Measurements from ENCODE around the gene DIDO1.
"Not testable (repeated sequence)": the region's sequence is repeated elsewhere in the genome, so short reads cannot be mapped to it uniquely, and the experiment has no call there.

DIDO1 gene

DNA sequence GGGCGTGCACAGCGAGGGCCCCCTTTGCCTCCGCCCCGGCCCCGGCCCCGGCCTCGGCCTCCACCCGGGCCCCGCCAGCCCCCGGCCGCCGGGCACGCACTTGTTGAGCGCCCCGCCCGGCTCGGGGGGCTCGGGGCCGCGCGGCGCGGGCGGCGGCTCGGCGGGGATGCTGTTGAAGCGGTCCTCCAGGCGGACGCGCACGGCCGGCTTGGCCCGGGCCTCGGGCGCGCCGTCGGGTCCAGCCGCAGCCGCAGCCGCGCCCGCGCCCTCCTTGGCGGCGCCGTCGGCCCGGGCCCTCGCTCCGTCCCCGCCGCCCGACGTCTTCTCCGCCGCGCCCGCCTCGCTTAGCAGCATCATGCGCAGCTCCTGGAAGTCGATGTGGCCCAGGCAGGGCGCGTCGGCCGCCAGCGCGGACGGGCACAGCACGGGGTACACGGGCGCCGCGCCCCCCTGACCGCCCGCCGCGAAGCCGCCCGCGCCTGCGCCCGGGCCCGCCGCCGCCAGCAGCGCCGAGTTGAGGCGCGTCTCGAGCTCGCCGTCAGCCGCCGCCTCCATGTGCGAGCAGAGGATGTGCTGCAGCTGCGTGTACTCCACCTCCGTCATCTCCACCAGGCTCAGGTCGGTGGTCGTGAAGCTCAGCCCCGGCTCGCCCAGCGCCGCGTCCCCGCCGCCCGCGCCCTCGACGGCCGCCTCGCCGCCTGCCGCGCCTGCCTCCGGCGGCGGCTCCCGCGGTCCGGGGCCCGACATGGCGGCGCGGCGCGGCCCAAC lies 65.2 kb downstream of the DIDO1 start:
- DNase-seq (ENCODE audit: extremely low read depth in 1 of 2, low read depth in 1 of 2), result no peak

DNA sequence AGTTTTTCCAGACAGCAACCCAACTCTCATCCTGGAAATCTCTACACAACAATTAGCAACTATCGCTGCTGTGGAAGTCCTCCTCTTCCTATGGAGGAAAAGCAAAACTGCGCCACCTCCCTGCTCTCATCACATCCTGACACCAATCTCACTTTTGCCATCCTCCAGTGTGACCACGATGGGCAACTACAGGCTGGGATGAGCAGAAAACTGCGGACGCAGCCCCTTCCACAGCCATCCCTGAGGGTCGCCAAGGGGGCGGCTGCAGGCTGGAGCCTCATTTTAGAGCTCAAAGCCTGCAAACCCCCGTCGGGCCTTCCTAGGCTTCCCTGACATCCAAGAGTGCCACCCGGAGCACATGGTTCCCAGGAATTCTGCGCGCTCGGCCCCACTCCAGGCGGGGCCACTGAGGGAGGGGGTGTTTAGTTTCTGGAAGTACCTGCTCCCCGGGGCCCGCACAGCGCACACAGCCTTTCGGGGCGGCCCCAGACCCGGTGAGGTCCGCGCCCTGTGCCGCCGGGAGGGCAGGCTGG lies 65.8 kb downstream of the DIDO1 start:
- DNase-seq (ENCODE audit: extremely low read depth in 1 of 2, low read depth in 1 of 2), result no peak

DNA sequence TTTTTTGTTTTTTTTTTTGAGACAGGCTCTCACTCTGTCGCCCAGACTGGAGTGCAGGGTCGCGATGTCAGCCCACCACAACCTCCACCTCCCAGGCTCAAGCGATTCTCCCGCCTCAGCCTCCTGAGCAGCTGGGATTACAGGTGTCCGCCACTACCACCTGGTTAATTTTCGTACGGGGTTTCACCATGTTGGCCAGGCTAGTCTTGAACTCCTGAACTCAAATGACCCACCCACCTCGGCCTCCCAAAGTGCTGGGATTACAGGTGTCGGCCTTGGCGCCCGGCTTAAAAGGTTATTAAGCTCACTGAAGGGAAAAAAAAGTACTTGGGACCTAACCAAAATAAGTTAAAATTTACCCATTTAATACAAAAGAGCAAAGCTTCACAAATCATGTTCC lies 66.6 kb downstream of the DIDO1 start:
- no peak for DNase-seq (ENCODE audit: extremely low read depth in 1 of 2, low read depth in 1 of 2)

DNA sequence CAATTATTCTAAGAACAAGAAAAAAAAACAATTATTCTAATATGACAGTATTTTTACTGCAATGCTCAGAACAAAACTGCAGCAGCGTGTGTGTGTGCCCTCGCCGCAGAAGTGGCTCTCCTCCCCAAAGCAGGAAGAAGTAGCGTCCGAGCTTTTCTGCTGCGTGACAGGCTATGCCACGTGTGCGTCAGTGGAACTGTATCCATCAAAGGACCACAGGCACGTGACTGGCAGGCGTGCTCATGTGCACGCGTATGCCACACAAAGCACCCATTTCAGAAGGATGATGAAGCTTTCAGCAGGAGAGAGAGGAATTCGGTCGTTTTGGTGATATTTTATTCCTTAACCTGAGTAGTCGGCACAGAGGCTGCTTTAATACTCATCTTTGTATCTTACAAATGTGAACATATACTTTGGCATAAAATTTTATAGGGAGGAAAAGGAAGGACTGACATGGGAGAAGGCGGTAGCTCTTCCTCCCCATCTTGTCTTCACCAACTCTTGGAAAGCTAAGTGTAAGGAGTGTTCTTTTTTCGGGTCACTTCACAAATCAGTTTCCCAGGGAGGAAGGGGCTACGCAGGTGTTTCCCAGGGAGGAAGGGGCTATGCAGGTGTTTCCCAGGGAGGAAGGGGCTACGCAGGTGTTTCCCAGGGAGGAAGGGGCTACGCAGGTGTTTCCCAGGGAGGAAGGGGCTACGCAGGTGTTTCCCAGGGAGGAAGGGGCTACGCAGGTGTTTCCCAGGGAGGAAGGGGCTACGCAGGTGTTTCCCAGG lies 68.1 kb downstream of the DIDO1 start:
- DNase-seq (ENCODE audit: extremely low read depth in 1 of 2, low read depth in 1 of 2), result no peak

DNA sequence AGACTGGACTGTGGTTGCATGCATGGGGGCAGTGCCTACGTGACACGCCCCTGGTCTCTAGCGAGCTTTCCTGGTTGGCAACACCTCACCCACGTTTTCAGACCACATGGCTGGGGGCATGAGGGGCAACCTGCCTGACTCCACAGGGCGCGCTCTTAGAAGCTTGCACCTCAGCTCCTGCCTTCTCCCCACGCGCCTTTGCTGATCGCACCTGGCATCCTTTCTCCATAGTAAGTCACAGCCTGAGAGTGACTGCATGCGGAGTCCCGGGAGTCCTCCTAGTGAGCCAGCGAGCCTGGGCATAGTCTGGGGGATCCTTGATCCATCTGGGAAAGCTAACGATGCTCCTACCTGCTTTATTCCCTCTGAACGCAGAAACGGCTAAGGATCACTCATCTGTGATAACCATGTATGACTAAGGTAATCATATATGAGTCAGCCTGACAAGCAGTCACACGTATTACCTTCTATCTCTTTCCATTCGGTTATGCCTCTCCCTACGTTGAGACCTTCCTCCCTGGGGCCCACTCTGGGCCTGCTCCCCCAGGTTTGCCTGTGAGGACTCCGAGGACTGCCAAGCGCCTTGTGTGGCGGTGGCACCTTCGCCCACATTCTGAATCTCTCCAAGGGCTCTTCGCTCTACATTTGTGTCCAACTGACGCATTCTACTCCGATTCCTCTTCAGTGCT lies 69.2 kb downstream of the DIDO1 start:
- no peak for DNase-seq (ENCODE audit: extremely low read depth in 1 of 2, low read depth in 1 of 2)

DNA sequence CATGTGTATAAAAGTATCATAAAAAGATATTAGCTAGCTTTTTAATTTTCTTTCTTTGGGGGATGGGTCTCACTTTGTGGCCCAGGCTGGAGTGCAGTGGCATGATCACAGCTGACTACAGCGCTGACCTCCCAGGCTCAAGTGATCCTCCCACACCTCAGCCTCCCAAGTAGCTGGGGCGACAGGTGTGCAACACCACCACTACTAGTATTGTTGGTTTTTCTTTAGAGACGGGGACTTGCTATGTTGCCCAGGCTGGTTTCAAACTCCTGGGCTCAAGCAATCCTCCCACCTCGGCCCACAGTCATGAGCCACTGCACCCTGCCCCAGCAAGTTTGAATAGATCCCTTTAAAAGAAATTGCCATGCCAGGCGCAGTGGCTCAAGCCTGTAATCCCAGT lies 71.2 kb downstream of the DIDO1 start:
- DNase-seq (ENCODE audit: extremely low read depth in 1 of 2, low read depth in 1 of 2), result no peak

DNA sequence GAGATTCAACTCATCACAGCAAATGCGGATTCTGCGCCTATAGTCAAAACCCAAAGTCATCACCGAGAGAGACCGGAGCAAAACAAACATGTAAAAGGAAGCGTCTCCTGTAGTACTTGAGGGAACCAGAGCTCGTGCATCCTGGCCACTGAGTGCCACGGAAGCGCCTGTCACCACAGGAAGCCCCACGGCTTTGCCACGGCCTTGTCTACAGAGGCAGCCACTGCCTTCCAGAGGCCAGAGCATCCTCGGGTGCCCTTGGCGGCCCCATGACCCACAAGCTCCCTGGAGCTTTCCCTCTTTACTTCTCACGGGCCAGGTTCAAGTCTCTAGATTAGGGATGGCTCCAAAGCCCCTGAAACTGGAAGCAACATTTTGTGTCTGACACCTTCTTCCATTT lies 72.2 kb downstream of the DIDO1 start:
- no peak for DNase-seq (ENCODE audit: extremely low read depth in 1 of 2, low read depth in 1 of 2)

DNA sequence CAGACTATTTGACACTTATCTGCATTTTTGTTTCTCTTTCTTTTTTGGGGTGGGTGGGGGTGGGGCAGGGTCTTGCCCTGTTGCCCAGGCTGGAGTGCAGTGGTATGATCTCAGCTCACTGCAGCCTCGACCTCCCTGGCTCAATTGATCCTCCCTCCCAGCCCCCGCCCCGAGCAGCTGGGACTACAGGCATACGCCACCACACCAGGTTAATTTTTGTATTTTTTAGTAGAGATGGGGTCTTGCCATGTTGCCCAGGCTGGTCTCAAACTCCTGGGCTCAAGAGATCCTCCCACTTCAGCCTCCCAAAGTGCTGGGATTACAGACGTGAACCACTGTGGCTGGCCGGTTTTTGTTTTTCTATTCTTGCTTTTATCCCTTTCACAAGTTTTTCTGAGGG lies 73.0 kb downstream of the DIDO1 start:
- DNase-seq (ENCODE audit: extremely low read depth in 1 of 2, low read depth in 1 of 2), result not testable (repeated sequence)

DNA sequence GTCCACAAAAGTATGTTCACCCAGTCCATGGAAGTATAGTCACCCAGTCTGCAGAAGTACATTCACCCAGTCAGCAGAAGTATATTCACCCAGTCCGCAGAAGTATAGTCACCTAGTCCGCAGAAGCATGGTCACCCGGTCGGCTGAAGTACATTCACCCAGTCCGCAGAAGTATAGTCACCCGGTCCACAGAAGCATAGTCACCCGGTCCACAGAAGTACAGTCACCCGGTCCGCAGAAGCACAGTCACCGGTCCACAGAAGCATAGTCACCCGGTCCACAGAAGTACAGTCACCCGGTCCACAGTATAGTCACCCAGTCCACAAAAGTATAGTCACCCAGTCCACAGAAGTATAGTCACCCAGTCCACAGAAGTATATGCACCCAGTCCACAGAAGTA lies 73.5 kb downstream of the DIDO1 start:
- no peak for DNase-seq (ENCODE audit: extremely low read depth in 1 of 2, low read depth in 1 of 2)

DNA sequence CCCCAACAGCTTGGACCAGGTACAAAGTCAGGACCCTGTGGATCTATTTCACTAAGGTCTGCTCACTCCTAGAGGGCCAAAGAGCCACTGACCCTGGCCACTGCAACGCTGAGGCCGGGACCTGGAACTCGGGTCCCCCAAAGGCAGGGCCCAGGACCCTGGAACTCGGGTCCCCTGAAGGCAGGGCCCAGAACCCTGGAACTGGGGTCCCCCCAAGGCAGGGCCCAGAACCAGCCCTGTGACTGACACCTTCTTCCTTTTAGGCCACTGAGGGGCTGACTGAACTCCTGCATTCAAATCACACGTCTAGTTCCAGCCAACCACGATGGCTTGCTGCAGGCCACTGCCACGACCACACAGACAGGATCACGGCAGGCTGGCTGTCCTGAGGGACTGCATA lies 74.1 kb downstream of the DIDO1 start:
- no peak for DNase-seq (ENCODE audit: extremely low read depth in 1 of 2, low read depth in 1 of 2)

DNA sequence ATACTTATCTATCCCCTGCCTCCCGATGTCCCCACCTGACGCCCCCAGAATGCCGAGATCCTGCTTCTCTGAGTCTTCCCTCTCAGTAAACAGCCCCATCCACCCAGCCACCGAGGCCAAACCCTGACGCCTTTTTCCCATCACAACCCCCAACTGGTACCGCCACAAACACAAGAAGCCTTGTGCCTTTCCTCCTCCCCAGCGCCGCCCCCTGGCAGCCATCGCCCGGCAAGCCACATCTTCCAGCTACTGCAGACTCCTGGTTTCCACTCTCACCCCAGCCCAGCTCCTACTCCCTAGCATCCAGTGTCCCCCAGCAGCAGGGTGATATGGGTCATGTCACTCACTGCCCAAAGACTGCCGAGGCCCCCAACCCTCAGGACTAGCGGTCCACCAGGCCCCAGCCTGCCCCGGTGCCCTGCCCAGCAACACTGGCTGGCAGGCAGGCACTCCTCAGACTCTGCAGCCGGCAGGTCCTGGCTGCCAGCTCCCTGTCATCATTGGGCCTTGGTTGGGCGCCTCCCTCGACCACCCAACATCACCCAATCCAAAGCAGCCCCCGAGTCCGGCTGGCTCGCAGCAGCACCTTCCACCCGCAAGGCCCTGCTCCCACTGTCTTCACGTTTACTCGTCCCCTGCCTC lies 75.9 kb downstream of the DIDO1 start:
- no peak for DNase-seq (ENCODE audit: extremely low read depth in 1 of 2, low read depth in 1 of 2)

DNA sequence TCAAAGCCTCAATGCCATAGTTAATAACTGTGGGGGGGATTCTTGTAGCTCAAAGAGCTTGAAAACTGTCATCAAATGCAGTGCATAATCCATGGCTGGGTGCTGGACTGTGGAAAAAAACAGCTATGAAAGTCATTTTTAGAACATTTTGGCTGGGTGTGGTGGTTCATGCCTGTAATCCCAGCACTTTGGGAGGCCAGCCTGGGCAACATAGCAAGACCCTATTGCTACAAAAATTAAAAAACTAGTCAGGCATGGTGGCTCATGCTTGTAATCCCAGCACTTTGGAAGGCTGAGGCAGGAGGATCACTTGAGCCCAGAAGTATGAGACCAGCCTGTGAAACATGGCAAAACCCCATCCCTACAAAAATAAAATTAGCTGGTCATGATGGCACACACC lies 76.9 kb downstream of the DIDO1 start:
- no peak for DNase-seq (ENCODE audit: extremely low read depth in 1 of 2, low read depth in 1 of 2)

DNA sequence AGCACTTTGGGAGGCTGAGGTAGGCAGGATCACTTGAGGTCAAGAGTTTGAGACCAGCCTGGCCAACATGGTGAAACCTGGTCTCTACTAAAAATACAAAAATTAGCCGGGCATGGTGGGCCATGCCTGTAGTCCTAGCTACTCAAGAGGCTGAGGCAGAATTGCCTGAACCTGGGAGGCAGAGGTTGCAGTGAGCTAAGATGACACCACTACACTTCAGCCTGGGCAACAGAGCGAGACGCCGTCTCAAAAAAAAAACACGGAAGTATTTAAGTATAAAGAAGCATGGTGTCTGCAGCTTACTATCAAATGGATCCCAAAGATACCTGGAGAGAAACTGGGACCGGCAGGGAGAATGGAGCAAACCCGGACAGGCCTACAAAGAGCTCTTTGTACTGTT lies 77.4 kb downstream of the DIDO1 start:
- DNase-seq (ENCODE audit: extremely low read depth in 1 of 2, low read depth in 1 of 2), result not testable (repeated sequence)

DNA sequence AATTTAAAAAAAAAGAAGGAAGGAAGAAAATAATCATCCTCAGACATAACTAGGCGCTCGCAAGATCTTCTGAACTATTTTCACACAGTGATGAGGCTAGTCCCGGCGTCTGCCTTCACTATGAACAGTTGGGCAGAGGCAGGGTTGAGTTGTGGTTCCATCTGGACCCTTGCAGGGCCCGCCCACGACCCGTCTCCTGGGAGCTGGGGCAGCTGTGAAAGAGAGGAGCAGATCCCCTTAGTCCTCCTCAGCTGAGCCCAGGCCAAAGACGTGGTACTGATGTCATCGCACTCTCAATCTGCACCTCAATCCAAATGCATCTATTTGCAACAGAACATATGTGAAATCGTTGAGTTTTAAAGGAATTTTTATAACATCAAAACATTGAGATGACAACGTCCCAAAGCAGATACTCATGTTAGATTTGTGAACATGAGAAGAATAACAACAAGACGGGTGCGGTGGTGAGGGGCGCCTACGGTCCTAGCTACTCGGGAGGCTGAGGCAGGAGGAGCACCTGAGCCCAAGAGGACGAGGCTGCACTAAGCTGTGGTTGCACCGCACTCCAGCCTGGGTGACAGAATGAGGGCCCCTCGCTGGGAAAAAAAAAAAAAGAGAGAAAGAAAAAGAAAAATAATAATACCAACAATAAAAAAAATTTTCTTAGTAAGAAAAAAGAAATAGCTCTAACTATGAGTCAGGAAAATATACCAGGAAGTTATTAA lies 80.0 kb downstream of the DIDO1 start:
- no peak for DNase-seq (ENCODE audit: extremely low read depth in 1 of 2, low read depth in 1 of 2)

DNA sequence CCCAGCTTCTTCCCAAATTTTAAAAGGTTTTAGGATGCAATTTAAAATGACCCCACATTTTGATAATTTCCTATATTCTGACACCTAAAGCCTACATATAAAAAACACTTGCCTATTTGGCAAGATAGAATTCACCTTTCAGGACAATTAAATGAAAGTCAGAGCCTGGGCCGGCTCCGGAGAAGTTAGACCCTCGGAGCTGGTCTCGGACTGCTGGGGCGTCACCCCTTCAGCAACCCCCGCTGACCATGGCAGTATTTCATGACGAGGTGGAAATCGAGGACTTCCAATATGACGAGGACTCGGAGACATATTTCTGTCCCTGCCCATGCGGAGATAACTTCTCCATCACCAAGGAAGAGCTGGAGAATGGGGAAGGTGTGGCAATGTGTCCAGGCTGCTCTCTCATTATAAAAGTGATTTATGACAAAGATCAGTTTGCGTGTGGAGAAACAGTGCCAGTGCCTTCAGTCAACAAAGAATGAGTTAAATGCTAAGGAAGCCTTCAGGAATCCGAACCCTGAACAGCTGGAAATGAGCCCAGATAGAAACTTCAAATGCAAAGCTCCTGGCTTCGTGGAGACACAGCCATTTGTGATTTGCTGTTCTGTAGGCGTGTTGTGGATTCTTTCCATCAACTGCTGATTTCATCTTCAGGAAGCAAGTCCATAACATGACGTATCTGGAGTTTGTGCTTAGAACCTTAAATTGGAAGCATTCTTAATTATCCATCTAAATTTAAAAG lies 80.7 kb downstream of the DIDO1 start:
- no peak for DNase-seq (ENCODE audit: extremely low read depth in 1 of 2, low read depth in 1 of 2)

DNA sequence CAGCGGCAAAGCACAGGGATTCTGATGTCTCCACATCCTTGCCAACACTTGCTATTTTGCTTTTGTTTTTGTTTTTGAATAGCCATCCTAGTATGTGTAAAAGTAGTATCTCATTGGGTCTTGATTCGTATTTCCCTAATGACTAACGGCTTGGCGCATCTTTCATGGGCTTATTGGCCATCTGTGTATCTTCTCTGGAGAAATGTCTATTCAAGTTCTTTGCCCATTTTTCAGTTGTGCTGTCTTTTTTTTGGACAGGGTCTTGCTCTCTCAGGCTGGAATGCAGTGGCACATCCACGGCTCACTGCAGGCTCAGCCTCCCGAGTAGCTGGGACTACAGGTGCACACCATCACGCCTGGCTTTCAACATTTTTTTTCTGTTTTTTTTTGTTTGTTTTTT lies 82.1 kb downstream of the DIDO1 start:
- no peak for DNase-seq (ENCODE audit: extremely low read depth in 1 of 2, low read depth in 1 of 2)

DNA sequence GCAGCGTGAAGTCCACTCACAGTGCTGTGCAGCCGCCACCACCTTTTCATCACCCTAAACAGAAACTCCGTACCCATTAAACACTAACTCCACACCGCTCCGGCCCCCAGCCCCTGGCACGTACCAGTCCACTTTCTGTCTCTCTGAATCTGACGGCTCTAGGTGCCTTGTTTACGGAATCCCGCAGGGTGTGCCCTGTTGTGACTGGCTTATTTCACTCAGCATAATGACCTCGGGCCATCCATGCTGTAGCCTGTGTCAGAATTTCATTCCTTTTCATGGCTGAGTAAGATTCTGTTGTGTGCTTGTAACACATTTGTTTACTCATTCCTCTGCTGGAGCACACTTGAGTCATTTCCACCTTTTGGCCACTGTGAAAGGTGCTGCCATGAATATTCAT lies 82.6 kb downstream of the DIDO1 start:
- no peak for DNase-seq (ENCODE audit: extremely low read depth in 1 of 2, low read depth in 1 of 2)

DNA sequence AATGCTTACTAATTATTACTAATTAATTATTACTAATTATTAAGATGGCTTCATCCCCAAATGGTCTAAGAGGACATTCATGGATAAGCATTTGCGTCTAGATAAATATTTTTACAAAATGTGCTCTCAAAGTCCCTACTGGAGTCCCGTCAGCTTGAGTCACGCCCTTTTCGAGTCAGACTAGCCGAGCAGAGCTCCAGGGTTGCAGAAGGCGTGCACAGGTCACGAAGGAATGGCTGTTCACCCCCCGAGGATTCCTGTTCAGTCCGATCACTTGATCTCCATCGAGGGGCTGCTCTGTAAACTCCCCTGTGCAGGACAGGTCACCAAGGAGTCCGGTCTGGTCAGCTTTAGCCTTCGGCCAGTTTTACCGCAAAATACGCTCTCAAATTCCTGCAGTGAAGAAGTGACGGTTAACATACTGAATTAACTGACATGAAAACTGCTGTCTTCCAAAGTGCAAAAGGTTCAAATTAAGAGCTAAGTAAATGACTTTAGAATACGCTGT lies 84.5 kb downstream of the DIDO1 start:
- no peak for DNase-seq (ENCODE audit: extremely low read depth in 1 of 2, low read depth in 1 of 2)

All from stimulated activated CD8-positive, alpha-beta memory T cell treated with anti-CD3 and anti-CD28 coated beads, Interleukin-7, amount 100 ng/mL, for 48 hours (primary cell).